GM12892 (cell line): ENCODE results near the gene WFDC11.
A peak's percentile ranks its signal among the peaks of the same experiment; 100 is the strongest.
"Not testable (repeated sequence)": the region's sequence is repeated elsewhere in the genome, so short reads cannot be mapped to it uniquely, and the experiment has no call there.

Experiments
- DNase-seq: peaks from one replicate; pipeline ENCODE4 v3.0.0; 2011; ENCODE audit not compliant: insufficient read length
- FAIRE-seq: peaks from 2 replicates; lab custom pipeline; 2011; peaks lifted over from hg19 to GRCh38; lab: Jason Lieb, UNC
- POLR2A ChIP-seq: IDR thresholded peaks from 2 replicates; pipeline ENCODE4 v1.6.1; 2011; ENCODE audit warnings: low read depth, low read length, control low read depth
- POLR2AphosphoS5 ChIP-seq: IDR thresholded peaks from 2 replicates; pipeline ENCODE4 v1.6.1; 2011; ENCODE audit warnings: low read depth, low read length, control low read depth
- TAF1 ChIP-seq: IDR thresholded peaks from 2 replicates; pipeline ENCODE4 v1.6.1; 2011; ENCODE audit warnings: low read depth, mild to moderate bottlenecking, control low read depth, low read length, borderline replicate concordance

Gene WFDC11

DNA sequence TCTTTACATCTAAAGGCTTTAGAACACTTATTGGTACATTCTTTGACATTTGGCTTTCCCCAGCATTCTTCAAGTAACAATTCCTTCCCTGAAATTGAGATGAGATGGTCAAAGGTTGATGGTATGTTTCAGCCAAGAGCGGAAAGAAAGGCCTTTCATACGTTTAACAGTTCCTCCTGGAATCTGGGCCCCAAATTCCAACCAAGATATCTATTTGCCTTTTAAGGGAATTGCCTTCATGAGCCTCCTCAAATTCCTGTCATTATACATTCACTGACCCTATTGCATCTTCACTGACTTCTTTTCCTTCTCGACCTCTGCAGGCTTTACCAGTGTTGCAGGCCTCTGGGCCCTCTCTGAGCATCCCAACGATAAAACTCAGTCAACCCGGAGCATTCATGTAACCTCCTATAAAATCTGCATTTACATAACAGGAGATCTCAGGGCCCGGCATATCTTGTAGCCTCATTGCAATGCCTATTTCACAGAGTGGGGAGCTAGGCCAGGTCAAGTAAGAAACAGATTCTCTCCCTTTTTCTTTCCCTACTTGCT is 20.7 kb downstream of the WFDC11 start:
- DNase-seq: no peak
- TF ChIP-seq POLR2A (no peak), POLR2AphosphoS5 (no peak), TAF1 (no peak)
- FAIRE-seq: no peak

- FAIRE-seq: no peak
- DNase-seq: no peak
- TF ChIP-seq TAF1 (no peak), POLR2AphosphoS5 (no peak), POLR2A (no peak)
Observed at GRCh38 chr20:45647441-45648050, 22.5 kb downstream of the WFDC11 start.

- FAIRE-seq: no peak
- TF ChIP-seq POLR2AphosphoS5 (no peak), POLR2A (no peak), TAF1 (no peak)
- DNase-seq: no peak
Observed at GRCh38 chr20:45646875-45647274, 23.2 kb downstream of the WFDC11 start.

DNA sequence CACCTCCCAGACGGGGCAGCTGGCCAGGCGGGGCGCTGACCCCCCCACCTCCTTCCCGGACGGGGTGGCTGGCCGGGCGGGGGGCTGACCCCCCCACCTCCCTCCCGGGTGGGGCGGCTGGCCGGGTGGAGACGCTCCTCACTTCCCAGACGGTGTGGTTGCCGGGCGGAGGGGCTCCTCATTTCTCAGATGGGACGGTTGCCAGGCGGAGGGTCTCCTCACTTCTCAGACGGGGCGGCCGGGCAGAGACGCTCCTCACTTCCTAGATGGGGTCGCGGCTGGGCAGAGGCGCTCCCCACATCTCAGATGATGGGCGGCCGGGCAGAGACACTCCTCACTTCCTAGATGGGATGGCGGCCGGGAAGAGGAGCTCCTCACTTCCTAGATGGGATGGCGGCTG is 24.2 kb downstream of the WFDC11 start:
- not testable (repeated sequence) for FAIRE-seq, DNase-seq

GRCh38 chr20:45641076-45641475 is 29.0 kb downstream of the WFDC11 start:
- FAIRE-seq, DNase-seq: not testable (repeated sequence)

GRCh38 chr20:45639687-45640086 is 30.4 kb downstream of the WFDC11 start:
- TF ChIP-seq POLR2A: no peak
- TF ChIP-seq POLR2AphosphoS5: no peak
- no peak for TF ChIP-seq TAF1
- FAIRE-seq (no peak), DNase-seq (no peak)

GRCh38 chr20:45636513-45636912 is 33.5 kb downstream of the WFDC11 start:
- FAIRE-seq (no peak), DNase-seq (no peak)
- TF ChIP-seq TAF1 (no peak), POLR2AphosphoS5 (no peak), POLR2A (no peak)

DNA sequence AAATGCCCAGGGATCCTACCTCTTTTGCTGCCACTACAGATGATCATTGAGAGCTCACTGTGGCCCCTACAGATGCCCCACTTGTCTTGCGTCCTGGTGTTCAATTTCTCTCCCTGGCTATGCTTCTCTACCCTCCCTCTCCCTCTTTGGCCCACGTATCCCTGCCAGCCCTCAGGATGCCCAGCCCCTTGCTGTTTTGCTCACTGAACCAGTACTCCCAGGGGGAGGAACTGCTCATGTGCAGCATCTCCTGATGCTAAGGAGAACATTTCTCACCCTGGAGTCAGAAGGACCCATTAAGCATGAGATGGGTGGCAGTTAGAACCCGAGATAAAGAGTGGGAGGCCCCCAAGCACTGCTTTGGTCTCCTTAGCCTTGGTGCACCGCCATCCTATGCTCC is 38.9 kb downstream of the WFDC11 start, which contains the start of gene WFDC9:
Gene WFDC9 (minus strand): TSS at position 101 of the 400 bp plus-strand sequence. CDS start 21,103 bp downstream, outside the sequence.
- TF ChIP-seq TAF1 (no peak), POLR2AphosphoS5 (no peak), POLR2A (no peak)
- FAIRE-seq: no peak

GRCh38 chr20:45630371-45630770 is 39.7 kb downstream of the WFDC11 start:
- DNase-seq (no peak), FAIRE-seq (no peak)
- TF ChIP-seq TAF1 (no peak), POLR2A (no peak), POLR2AphosphoS5 (no peak)

More for the DNA sequence above, 38.9 kb downstream of the WFDC11 start, which contains the start of gene WFDC9:
- no peak for DNase-seq

DNA sequence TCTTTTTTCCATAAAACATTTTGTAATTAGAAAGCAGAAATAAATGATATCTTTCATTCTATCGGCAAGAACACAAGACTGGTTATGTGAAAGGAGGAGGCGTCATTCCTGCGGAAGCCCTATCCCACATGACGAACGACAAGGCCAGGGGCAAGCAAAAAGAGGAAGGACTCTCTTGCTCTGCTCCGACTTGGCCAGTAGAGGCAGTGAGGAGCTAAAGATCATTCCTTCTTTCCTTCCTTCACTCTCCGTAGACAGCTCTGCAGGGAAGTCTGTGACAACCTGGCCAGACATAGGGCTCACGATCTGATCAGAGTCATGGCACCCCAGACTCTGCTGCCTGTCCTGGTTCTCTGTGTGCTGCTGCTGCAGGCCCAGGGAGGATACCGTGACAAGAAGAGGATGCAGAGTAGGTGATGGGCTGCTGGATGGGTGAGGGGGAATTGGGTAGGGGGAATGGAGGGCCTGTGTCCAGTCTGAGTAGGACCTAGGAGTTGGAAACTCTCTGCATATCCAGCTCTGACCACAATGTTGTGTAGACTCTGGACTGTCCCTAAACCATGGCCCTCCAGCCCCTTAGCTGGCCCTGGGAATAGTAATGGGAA is 40.4 kb downstream of the WFDC11 start, which contains the start of gene WFDC10A:
Gene WFDC10A (plus strand): TSS at position 244 of the 605 bp plus-strand sequence. CDS start 75 bp downstream, at position 319.
- FAIRE-seq (peak; percentile 65), DNase-seq (no peak)

GRCh38 chr20:45626540-45626939 is 43.5 kb downstream of the WFDC11 start:
- DNase-seq (no peak), FAIRE-seq (no peak)
- TF ChIP-seq POLR2A (no peak), TAF1 (no peak), POLR2AphosphoS5 (no peak)

More for the DNA sequence above, 40.4 kb downstream of the WFDC11 start, which contains the start of gene WFDC10A:
- no peak for TF ChIP-seq POLR2A
- TF ChIP-seq POLR2AphosphoS5: no peak
- no peak for TF ChIP-seq TAF1

- DNase-seq (no peak), FAIRE-seq (no peak)
- TF ChIP-seq TAF1: no peak
- TF ChIP-seq POLR2A: no peak
- TF ChIP-seq POLR2AphosphoS5: no peak
Observed at GRCh38 chr20:45621593-45621992, 48.4 kb downstream of the WFDC11 start.

DNA sequence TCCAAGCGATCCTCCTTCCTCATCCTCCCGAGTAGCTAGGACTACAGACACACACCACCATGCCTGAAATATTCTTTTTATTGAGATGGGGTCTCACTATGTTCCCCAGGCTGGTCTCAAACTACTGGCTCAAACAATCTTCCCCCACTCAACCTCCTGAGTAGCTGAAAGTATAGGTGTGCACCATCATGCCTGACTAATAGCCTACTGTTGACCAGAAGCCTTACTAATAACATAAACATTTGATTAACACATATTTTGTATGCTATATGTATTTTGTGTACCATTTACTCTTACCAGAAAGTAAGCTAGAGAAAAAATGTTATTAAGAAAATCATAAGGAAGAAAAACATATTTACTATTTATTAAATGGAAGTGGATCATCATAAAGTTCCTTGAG is 52.4 kb downstream of the WFDC11 start:
- FAIRE-seq: no peak

More for the DNA sequence above, 52.4 kb downstream of the WFDC11 start:
- TF ChIP-seq POLR2A: no peak
- TF ChIP-seq POLR2AphosphoS5: no peak
- no peak for TF ChIP-seq TAF1
- no peak for DNase-seq
